Measurements from ENCODE around the gene WRAP73.

The WRAP73 gene

GRCh38 chr1:3649342-3650247 lies at the start of gene WRAP73:
TSS of gene WRAP73 (minus strand) at chr1:3650103. CDS start at chr1:3649999, 104 bp downstream.
- peak; percentile 92 for DNase-seq

DNA sequence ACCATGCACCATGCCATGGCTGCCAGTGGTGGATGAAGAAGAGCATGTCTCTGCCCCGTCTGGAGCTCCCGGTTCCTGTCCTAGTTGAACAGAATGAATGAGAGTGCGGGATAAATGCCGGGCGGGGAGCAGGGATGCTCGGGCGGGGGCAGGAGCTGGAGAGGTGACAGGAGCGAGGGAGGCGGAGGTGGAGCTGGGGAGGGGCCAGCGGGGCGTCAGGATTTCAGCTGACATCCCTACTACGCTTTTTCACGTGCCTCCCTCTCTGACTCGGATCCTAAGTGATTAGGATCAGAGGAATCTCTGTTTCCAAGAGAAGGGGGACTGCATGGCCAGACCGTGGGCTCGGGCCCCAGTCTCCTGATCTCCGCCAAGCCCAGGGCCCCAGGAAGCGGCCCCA lies 49.7 kb upstream of the WRAP73 start:
- no peak for DNase-seq

GRCh38 chr1:3698660-3699408 lies 48.9 kb upstream of the WRAP73 start:
- no peak for DNase-seq

DNA sequence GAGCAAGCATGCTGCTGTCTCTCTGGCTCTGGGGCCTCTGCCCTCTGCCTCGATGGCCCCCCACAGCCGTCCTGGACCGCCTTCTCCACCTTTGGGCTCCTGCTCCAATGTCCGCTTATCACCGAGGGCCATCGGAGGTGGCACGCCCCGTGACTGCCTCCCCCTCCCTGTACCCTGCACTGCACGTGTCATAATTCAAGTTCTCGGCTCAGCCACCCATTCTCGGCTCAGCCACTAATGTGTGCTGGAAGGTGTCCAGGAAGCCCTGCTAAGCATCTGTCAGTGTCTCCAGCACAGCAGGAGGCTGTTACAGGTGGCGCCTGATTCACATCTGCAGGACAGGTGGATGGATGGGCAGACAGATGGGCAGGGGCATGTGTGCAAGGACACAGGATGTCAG lies 47.9 kb upstream of the WRAP73 start:
- DNase-seq = no peak

DNA sequence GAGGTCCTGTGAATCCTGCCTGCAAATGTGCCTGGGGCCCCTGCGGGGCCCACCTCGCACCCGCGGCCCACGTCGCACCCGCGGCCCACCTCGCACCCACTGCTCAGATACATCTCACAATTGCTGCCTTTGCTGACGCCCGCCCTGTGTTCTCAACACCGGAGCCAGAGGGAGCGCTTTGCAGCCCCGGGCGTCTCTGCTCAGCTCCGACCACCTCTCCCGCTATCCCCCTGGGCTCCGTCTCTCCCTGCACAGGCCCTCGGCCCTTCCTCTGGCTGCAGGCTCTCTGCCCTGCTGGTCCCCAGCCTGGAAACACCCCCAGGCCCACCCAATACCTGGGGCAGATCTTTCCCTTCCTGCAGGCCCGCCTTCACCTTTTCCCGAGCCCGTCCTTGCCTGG lies 47.2 kb upstream of the WRAP73 start:
- no peak for DNase-seq

GRCh38 chr1:3696689-3697088 lies 46.8 kb upstream of the WRAP73 start:
- no peak for DNase-seq

DNA sequence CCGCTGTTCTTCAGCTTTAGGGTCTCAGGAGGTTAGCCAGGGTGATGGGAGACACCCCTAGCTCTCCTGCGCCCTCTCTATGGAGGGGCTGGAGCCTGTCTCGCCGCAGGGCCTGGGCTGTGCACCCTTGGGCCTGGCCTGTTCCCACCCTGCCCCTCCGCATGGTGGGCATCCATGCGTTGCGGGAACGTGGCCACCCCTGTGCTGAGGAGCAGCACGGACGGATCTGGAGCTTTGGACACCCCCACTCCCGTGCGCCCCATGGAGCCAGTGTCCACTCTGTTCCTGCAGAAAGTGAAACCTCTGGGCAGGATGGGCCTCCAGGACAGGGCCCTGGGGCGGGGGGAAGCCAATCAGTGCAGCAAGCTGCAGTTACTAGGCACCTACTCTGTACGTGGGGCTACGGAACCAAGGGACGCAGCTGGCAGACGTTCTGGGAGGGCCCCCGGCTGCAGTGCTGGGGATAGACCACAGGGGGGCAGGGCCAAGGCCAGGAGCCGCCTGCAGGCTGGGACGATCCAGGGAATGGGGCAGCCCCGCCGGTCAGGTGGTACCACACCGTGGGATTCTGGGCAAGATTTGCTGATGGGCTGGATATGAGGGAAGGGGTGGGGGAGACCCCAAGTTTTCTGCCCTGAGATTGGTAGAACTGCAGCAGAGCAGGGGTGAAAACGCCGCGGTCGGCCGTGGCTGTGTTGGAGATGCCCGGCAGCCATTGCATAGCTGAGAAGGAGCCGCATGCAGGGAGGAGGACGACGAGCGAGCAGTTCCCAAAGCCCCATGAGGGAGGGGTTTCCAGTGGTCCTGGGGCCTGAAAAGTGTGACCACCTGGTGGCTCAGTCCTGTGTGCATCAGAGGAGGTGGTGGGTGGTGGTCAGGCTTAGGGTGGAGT lies 45.7 kb upstream of the WRAP73 start:
- peak; percentile 81 for DNase-seq

- DNase-seq = no peak
Observed at GRCh38 chr1:3693321-3693720, 43.4 kb upstream of the WRAP73 start.

DNA sequence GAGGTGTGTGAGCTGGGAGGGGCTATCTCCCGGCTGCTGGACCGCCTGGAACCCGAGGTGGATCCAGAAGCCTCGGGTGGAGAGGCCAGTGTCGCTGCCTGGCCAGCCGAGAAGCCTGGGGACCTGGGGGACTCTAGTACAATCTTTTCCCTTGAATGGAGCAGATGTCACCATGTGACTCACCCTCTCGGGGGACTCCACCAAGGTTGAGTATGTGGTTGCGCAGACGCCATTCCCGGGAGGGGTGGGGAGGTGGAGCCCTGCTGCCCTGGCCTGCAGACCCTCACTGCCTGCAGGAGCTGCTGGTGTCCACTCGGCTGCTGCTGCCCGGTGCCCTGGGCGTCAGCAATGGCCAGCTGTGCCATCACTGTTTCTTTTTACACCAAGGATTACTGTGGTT lies 42.7 kb upstream of the WRAP73 start:
- no peak for DNase-seq

DNA sequence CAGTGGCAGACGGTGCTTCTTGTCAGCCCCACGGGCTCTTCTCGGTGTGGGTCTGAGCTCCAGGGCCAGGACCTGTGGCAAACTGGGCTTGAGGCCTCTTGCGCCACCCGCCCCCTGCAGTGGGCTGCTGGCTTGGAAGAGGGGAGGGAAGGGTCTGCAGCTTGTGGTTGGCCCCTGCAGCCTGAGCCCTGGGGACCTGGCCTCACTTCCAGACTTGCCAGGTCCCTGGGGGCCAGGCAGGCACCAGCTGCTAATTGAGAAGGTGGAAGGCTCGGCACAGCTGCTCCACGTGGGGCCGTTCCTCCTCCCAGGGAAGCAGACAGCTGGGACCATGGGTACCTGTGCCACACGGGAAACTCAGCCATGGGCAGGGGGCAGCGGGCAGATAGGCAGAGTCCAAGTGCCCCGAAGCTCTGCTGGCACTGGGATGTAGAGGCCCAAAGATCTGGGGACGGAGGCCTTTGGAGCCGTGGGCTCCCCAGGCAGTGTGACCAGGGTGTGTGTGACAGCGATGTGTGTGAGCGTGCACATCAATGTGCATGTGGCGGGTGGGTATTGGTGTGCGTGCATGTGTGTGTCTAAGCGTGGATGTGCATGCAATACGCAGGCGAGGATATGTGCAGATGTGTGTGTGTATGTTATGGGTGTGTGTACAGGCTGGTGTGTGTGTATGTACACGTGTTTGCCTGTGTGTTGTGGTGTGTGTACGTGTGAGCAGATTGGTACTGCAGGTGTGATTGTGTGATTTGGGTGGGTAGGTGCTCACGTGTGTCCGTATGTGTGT lies 41.7 kb upstream of the WRAP73 start:
- no peak for DNase-seq

DNA sequence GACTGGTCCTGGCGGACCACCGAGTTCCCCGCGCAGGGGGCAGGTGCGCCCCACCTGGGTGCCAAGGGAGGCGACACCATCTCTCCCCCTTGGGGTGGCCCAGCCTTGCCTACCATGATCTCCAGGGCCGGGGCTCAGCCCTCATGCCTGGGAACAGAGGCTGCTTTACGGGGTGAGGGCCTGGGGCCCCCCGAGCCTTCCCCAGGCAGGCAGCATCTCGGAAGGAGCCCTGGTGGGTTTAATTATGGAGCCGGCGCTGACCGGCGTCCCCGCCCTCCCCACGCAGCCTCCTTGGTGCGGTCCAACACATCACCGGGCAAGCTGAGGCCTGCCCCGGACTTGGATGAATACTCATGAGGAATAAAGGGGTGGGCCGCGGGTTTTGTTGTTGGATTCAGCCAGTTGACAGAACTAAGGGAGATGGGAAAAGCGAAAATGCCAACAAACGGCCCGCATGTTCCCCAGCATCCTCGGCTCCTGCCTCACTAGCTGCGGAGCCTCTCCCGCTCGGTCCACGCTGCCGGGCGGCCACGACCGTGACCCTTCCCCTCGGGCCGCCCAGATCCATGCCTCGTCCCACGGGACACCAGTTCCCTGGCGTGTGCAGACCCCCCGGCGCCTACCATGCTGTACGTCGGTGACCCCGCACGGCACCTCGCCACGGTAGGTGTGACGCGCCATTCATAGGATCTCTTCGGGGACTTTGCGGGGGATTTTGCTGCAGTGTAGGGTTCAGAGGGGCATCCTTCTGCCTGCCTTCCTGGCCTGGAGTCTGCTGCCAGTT lies 40.6 kb upstream of the WRAP73 start:
- no peak for DNase-seq

DNA sequence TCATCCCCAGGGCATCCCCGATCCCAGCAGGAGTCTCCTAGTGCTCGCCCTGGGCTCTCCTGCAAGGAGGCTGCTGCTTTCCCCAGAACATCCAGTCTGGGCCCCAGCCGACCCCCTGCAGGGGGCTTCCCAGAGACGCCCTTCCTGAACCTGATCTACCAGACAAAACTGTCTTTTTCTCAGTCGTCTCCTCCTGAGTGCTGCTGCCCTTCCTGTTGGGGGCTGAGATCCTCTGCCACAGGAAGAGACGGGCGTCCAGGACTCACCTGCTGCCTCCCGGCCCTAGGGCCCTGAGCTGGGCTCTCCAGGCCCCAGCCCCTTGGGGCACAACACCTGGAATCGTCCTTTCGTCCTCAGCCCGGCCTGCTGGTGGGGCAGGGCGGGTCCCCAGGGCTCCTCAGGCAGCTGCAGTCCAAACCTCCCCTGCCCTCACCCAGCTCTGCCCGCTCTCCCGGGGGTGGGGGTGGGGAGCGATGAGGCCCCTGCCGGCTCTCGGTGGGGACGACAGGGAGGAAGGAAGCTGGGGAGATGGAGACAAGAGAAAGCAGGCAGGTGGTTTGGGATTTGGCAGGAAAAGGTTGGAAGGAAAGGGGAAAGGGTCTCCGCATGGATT lies 39.3 kb upstream of the WRAP73 start:
- no peak for DNase-seq

DNA sequence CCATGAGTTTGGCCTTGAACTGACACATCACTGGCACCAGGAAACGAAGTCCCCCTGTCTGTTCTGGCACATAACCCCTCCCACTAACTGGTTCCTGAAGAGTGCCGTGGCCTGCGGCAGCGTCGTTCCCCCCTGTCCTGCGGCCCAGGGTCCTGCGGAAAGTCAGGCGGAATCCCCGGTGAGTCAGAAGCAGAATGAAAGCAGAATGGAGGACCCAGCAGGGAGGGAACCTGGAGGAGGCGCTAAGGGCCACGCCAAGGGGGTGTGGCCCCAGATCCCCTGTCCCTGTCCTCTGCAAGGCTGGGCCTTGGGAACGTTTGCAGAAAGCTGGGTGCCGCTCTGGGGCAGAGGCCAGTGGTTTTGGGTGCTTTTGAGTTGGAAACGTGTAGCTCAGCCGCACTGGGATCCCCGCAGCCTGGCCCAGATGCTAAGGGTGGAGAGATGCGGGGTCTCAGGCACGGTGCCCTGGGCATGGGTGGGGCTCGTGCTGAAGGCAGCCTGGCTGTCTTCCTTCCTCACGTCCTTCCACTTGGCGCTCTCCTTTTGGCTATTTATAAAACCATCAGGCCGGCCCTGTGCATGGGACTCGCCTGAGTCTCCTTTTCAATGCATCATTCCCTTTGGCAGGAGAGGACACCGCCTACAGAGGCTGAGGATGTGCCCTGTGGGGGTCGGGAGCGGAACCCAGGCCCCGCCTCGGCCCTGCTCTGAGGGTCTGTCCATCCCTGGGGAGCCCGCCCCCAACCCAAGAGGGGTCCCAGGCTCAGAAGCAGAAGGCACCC lies 38.6 kb upstream of the WRAP73 start:
- DNase-seq = peak; percentile 88

GRCh38 chr1:3687504-3687903 lies 37.6 kb upstream of the WRAP73 start:
- DNase-seq = no peak

DNA sequence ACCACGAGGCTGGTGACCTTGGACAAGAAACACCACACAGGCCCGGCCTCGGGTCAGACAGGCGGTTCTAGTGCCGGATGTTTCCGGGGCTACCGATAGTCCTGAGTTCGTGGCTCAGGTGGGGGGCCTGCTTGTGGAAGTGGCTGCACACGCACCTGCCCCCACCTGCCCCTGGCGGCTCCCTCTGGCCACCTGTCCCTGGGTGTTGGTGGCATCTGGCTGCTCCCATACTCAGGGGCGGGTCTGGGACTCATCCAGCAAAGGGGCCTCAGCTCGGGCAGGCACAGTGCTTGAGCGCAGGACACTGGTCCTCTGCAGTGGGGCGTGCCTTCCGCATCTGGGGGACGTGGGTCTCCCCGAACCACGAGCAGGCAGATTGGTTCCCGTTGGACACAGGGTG lies 36.0 kb upstream of the WRAP73 start:
- no peak for DNase-seq

- no peak for DNase-seq
Observed at GRCh38 chr1:3685222-3685621, 35.3 kb upstream of the WRAP73 start.

DNA sequence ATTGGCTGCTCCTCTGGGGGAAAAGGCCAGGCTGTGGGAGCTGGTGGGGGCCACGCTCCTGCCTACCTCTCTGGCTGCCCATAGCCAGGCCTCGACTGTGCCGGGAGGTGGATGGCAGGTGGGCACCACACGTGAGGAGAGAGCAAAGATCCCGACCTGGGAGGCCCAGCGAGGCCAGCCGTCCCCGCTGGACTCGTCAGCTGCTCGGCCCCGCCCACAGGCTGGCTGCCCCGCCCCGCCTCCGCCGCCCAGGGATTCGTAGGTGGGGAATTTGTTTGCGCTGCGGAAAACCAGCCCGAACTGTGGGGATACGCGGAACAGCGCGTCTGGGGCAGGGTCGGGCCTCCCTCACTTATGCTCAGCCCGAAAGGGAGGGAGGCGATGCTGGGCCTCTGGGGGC lies 34.1 kb upstream of the WRAP73 start:
- DNase-seq = peak; percentile 85

GRCh38 chr1:3683197-3683596 lies 33.3 kb upstream of the WRAP73 start:
- no peak for DNase-seq

DNA sequence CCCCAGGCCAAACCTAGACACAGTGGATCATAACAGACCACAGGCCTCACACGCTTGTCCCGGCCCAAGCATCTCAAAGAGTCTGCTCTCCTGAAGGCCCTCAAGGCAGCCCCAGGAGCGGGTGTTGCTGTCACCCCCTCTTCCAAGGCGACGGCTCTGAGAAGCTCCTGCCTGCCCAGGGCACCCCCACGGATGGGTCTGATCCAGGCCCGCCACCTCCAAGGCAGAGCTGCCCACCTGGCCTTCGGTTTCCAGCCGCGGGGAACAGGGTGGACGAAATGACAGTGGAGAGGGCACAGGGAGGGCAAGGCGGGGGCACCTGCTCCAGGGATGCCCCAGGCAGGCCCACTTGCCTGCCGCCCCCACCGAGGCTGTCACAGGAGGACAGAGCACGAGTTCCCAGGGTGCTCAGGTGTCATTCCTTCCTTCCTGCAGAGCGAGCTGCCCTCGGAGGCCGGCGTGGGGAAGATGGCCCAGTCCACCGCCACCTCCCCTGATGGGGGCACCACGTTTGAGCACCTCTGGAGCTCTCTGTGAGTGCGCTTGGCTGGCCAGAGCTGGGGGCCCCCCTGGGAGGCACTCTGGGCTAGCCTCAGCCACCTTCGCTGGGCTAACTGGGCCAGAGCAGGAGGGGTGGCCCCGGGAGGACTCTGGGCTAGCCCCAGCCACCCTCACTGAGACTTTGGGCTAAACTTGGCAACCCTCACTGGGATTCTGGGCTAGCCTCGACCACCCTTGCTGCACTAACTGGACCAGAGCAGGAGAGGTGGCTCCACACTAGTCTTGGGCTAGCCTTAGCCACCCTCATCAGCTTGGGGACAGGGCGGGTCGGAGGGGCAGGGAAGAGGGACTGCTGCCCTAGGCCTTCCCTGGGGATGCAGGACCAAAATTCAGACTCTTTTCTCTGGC lies 32.2 kb upstream of the WRAP73 start:
- DNase-seq = no peak

All from islet precursor cell (in vitro differentiated cells).